ENCODE data around the gene MARCKSL1. TPM values are rescaled to one million over a fixed set of nuclear protein-coding genes. Genes with fewer than 3 reads are reported as not detected.
"Not testable (repeated sequence)": the region's sequence is repeated elsewhere in the genome, so short reads cannot be mapped to it uniquely, and the experiment has no call there.

Gene MARCKSL1, protein sequence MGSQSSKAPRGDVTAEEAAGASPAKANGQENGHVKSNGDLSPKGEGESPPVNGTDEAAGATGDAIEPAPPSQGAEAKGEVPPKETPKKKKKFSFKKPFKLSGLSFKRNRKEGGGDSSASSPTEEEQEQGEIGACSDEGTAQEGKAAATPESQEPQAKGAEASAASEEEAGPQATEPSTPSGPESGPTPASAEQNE
- 89.6 and 132 TPM in 2 replicates for total RNA-seq (2014; rRNA removed; shearing (Covaris generic))

DNA sequence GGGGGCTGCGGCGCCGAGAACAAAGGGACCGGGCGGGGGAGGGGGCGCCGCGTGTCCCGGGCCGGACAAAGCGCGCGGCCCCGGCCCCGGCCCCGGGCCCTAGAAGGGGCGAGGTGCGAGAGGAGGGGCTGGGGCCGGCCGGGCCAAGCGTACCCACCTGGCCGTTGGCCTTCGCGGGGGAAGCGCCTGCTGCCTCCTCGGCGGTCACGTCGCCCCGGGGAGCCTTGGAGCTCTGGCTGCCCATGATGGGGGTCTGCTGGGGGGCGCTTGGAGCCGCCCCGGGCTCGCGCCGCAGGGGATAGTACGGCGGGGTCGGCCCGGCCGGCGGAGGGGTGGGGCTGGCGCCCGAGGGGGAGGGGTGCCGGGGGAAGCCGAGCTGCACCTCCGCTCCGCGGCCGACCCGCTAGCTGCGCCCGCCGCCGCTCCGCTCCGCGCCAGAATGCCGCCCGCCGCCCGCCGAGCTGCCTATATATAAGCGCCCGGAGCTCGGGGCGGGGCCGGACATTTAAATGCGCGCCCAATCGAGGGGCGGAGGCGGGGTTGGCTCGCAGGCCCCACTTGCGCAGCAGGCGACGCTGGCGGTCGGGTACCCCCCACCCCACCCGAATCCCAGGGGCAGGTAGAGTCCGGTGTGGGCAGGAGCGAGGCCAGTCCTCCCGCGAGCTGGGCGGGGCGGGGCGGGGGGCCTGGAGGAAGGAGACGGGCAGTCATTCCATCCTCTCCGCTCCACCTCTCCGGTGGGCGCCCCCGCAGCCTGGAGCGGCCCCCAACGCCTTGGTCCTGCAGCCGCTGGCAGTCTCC is at the start of gene MARCKSL1:
Gene MARCKSL1 (minus strand): TSS at position 444 of the 801 bp plus-strand sequence. CDS start 200 bp downstream, at position 244.
- in situ Hi-C loops (cut with HindIII; ENCODE audit: low sequenced_read_pairs) = no loop called here
- DNase-seq (ENCODE audit: low spot score) = peak; percentile 80

DNA sequence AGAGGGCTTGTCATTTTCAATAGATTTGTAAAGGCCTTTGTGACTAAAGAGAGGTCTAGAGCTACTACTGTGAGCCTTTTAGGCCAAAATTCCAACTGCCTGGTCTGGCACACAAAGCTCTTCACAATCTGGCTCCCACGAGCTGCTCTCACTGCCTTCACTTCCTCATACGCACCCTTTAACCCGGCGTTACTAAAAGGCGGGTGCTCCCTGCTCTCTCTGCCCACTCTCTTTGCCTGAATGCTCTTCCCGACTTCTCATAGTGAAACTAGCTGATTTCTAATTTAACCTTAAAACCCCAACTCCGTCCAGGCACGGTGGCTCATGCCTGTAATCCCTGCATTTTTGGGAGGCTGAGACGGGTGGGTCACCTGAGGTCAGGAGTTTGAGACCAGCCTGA is 44.0 kb upstream of the MARCKSL1 start:
- DNase-seq (ENCODE audit: low spot score) = no peak
- in situ Hi-C loops (cut with HindIII; ENCODE audit: low sequenced_read_pairs) = no loop called here

DNA sequence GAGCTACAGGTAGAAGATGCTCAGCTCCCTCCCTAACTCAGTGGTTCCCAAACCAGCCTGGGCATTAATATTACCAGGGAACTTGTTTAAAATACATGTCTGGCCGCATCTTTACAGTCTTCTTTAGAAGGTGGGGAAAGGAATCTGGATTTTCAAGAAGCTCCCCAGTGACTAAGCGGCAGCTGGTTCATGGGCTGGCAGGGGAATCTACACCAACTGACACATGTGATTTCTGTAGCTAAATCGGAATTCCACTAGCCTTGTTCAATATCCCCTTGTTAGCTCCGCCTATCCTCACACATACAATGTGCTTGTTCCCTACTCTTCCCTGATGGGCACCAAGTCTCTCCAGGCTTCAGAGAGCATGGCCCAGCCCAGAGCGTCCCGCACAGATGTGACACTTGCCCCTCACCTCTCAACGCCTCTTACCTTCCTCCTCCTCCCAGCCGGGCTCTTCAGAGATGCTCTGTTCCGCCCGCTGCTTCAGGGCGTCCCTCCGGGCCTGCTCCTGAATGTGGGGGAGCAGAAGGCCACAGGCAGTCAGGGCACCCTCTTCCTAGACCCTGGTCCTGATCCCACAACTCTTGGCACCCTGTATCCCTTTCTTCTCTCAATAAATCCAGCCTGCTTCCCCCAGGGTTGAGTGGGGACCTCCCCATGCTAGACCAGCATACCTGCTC is 41.6 kb upstream of the MARCKSL1 start:
- no peak for DNase-seq (ENCODE audit: low spot score)
- in situ Hi-C loops (cut with HindIII; ENCODE audit: low sequenced_read_pairs) = no loop called here

- DNase-seq (ENCODE audit: low spot score) = no peak
- in situ Hi-C loops (cut with HindIII; ENCODE audit: low sequenced_read_pairs) = no loop called here
Measured at GRCh38 chr1:32376199-32376598, 40.2 kb upstream of the MARCKSL1 start.

GRCh38 chr1:32373996-32374592 is 38.1 kb upstream of the MARCKSL1 start:
- in situ Hi-C loops (cut with HindIII; ENCODE audit: low sequenced_read_pairs) = no loop called here
- no peak for DNase-seq (ENCODE audit: low spot score)

GRCh38 chr1:32372149-32372756 is 36.2 kb upstream of the MARCKSL1 start:
- in situ Hi-C loops (cut with HindIII; ENCODE audit: low sequenced_read_pairs) = no loop called here
- DNase-seq (ENCODE audit: low spot score) = no peak

- in situ Hi-C loops (cut with HindIII; ENCODE audit: low sequenced_read_pairs) = no loop called here
- DNase-seq (ENCODE audit: low spot score) = no peak
Measured at GRCh38 chr1:32367912-32368635, 32.0 kb upstream of the MARCKSL1 start.

DNA sequence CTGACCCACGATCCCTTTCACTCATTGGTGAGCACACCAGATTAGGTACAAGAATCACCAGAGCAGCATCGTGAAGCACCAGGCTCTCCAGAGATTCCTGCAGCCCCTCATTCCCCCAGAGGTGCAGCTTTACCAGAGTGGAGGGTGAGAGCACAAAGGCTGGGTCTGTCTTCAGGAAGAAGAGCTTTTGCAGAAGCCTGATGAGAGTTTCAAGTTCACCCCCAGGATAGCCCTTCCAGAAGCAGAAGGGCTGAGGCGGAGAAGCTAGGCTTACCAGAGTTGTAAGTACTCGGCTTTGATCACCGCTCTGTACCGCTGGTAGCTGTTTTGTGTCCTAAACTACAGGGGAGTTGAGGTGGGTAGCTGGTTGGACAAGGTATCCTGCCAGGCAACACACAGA is 29.4 kb upstream of the MARCKSL1 start:
- in situ Hi-C loops (cut with HindIII; ENCODE audit: low sequenced_read_pairs) = no loop called here
- DNase-seq (ENCODE audit: low spot score) = no peak

DNA sequence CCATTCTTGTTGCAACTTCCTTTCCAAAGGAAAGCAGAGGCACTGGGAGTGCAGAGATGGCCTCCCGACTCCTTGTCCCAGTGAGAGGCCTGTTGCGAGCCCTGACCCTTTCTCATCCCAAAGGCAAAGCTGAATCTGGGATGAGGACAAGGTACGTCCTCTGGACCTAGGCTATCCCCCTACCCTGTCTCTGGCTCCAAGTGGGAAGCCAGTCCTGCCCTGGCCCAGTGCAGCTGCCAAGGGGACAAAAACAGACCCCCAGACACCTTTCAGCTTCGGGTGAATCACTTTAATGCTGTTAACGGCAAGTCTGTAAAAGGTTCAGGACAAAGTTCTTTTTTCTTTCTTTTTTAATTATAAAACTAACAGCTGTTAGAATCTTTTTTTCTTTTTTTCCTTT is 28.8 kb upstream of the MARCKSL1 start:
- in situ Hi-C loops (cut with HindIII; ENCODE audit: low sequenced_read_pairs) = no loop called here

DNA sequence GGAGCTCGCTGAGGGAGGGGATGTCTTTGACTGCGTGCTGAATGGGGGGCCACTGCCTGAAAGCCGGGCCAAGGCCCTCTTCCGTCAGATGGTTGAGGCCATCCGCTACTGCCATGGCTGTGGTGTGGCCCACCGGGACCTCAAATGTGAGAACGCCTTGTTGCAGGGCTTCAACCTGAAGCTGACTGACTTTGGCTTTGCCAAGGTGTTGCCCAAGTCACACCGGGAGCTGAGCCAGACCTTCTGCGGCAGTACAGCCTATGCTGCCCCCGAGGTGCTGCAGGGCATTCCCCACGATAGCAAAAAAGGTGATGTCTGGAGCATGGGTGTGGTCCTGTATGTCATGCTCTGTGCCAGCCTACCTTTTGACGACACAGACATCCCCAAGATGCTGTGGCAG is 27.7 kb upstream of the MARCKSL1 start:
- in situ Hi-C loops (cut with HindIII; ENCODE audit: low sequenced_read_pairs) = no loop called here
- peak; percentile 37 for DNase-seq (ENCODE audit: low spot score)

More for the DNA sequence above, 28.8 kb upstream of the MARCKSL1 start:
- no peak for DNase-seq (ENCODE audit: low spot score)

- in situ Hi-C loops (cut with HindIII; ENCODE audit: low sequenced_read_pairs) = no loop called here
- DNase-seq (ENCODE audit: low spot score) = no peak
Measured at GRCh38 chr1:32362474-32363313, 26.7 kb upstream of the MARCKSL1 start, which contains the start of the genes FAM229A and TSSK3. Gene FAM229A, minus strand, starts transcription at chr1:32362485. Its CDS starts 394 bp downstream, at chr1:32362091. Gene TSSK3, plus strand, starts transcription at chr1:32362539. Its CDS starts 163 bp downstream, at chr1:32362702.

DNA sequence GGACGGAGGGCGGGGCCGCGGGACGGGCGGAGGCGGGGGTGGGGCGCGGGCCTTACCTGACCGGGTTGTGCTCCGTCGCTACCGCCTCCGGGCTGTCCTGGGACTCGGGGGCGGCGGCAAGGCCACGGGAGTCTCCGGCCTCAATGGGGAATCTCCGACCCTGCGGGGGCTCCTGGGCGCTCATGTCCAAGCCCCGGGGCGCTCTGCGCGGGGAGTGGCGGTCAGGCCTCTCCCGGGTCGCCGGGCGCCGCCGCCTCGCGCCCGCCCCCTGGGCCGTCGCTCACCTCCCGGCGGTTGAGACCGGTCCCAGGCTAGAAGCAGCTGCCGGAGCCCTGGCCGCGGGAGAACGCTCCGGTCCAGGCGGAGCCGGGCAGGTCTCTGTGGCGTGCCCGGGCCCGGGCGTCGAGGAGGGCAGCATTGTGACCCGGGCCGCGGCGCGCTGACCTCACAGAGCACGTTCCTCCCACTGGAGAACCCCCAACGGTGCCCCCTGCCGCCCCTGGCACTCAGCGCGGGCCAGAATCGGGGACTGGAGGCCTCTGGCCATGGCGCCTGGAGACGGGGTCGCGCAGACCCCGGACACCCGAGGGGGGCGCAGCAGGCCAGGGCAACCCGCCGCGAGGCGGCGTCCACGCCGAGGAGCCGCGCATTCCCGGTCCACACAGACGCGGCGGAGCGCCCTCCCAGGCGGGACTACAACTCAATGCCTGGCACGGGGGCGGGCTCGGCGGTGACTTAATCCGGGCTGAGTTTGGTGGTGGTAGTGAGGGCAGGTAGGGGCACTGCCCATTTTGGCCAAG is 25.8 kb upstream of the MARCKSL1 start:
- no peak for DNase-seq (ENCODE audit: low spot score)
- in situ Hi-C loops (cut with HindIII; ENCODE audit: low sequenced_read_pairs) = no loop called here

DNA sequence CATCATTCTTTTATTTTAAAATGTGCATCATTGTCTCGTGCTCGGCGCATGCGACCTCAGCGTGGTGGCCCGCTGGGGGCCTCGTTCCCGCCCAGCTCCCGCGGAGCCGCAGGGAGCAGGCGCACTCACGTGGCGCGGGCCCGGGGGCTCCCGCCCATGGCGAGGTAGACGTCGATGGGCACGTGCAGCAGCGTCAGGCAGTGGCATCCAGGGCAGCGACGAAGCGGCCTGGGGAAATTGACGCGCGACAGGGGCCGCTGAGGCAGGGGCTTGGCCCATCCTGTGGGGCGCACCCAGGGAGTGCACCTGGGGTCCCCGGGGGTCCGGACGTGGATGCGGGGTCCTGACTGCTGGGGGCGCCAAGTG is 25.3 kb upstream of the MARCKSL1 start:
- in situ Hi-C loops (cut with HindIII; ENCODE audit: low sequenced_read_pairs) = no loop called here
- DNase-seq (ENCODE audit: low spot score) = no peak

- no peak for DNase-seq (ENCODE audit: low spot score)
- in situ Hi-C loops (cut with HindIII; ENCODE audit: low sequenced_read_pairs) = no loop called here
Measured at GRCh38 chr1:32358435-32358834, 22.4 kb upstream of the MARCKSL1 start.

GRCh38 chr1:32357614-32358013 is 21.6 kb upstream of the MARCKSL1 start:
- no peak for DNase-seq (ENCODE audit: low spot score)
- in situ Hi-C loops (cut with HindIII; ENCODE audit: low sequenced_read_pairs) = no loop called here

DNA sequence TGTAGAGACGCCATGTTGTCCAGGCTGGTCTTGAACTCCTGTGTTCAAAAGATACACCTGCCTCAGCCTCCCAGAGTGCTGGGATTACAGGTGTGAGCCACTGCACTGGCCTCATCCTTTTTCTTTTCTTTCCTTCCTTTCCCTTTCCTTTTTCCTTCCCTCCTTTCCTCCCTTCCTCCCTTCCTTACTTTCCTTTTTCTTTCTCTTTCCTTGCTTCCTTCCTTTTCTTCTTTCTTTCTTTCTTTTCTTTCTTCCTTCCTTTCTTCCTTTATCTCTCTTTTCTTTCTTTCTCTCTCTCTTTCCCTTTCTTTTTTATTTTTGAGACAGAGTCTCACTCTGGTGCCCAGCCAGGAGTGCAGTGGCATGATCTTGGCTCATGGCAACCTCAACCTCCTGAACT is 20.4 kb upstream of the MARCKSL1 start:
- DNase-seq (ENCODE audit: low spot score) = no peak
- in situ Hi-C loops (cut with HindIII; ENCODE audit: low sequenced_read_pairs) = no loop called here

DNA sequence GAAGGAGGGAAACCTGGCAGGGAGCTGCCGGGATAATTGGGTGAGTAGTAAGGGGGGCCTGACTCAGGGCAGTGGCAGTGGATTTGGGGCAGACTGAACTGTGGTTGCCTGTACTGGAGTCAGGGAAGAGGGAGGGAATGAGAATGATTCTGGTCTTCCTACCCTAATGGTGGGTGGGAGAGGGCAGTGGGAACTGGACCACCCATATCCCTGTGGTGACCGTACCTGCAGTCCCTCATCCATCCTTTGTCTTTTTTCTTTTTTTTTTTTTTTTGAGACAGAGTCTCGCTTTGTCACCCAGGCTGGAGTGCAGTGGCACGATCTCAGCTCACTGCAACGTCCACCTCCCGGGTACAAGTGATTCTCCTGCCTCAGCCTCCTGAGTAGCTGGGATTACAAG is 19.7 kb upstream of the MARCKSL1 start:
- DNase-seq (ENCODE audit: low spot score); in situ Hi-C loops (cut with HindIII; ENCODE audit: low sequenced_read_pairs): not testable (repeated sequence)

Measured in G401 (cell line).